Measurements from ENCODE around the gene TAMM41.
"Not testable (repeated sequence)": the region's sequence is repeated elsewhere in the genome, so short reads cannot be mapped to it uniquely, and the experiment has no call there.

The TAMM41 gene

DNA sequence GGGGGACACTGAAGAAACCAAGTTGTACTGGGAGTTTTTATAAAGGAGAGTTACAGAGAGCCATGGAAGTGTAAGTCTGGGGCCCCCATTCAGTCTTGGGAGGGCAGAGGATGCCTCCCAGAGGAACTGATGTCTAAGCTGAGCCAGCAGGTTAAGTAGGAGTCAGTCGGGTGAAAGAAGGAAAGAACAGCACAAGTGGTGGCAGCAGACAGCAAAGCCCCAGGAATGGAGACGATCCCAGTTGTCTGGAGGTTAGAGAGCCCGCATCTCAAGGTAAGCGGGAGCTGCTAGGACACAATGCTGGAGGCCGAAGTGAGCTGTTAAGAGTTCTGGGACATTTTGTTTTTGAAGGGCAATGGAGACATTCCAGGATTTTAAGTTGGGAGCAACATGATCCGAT, 88.8 kb downstream of the TAMM41 start:
- no peak for FAIRE-seq

GRCh38 chr3:11757441-11757875, 89.2 kb downstream of the TAMM41 start:
- FAIRE-seq = no peak

GRCh38 chr3:11755276-11755675, 91.4 kb downstream of the TAMM41 start:
- no peak for FAIRE-seq

- FAIRE-seq = not testable (repeated sequence)
Measured at GRCh38 chr3:11752254-11752653, 94.4 kb downstream of the TAMM41 start.

DNA sequence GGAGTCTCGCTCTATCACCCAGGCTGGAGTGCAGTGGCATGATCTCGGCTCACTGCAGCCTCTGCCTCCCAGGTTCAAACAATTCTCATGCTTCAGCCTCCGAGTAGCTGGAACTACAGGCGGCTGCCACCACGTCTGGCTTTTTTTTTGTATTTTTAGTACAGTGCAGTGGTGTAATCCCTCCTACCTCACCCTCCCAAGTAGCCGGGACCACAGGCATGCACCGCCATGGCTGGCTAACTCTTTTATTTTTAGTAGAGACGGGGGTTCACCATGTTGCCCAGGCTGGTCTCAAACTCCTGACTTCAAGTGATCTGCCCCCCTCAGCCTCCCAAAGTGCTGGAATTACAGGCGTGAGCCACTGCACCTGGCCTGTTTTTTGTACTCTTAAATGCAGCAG, 98.4 kb downstream of the TAMM41 start:
- FAIRE-seq = not testable (repeated sequence)

Data from islet of Langerhans (tissue), 1 donor.